B cell (primary cell): ENCODE results near the gene ENAM. TPM values are rescaled to one million over a fixed set of nuclear protein-coding genes. Genes with fewer than 3 reads are reported as not detected.

ENCODE experiments used
- ATAC-seq: fragments of 200-7000 bp; cut with Tn5 transposase; one replicate; pipeline ENCODE4 v1.10.0; 2021; ENCODE audit warnings: low read depth, mild to moderate bottlenecking, moderate number of reproducible peaks, moderate library complexity
- CTCF ChIA-PET: fragments of 350-600 bp; sonication (Branson Sonifier 250); formaldehyde crosslinking; loops from one replicate; lab custom pipeline; 2021; ENCODE audit warnings: antibody characterized with exemption, inconsistent platforms; lab: Charles Lee
- POLR2A ChIA-PET: fragments of 350-600 bp; sonication (Branson Sonifier 250); formaldehyde crosslinking; loops from one replicate; lab custom pipeline; 2021; ENCODE audit warnings: antibody characterized with exemption; lab: Charles Lee
- DNase-seq: peaks from one replicate; pipeline ENCODE4 v3.0.0; 2013
- H2AFZ ChIP-seq: 2 replicates; pipeline ENCODE4 v1.6.1; 2012; ENCODE audit warnings: mild to moderate bottlenecking, low read depth, low read length; ENCODE audit not compliant: insufficient read depth, poor library complexity, severe bottlenecking
- H3K27ac ChIP-seq, 2 donors: 1 replicate in 1 of 2; 2 replicates in 1 of 2; pipeline ENCODE4 v1.5.1; 2012 to 2013; ENCODE audit warnings: low read length in 2 of 2, mild to moderate bottlenecking in 2 of 2, moderate library complexity in 1 of 2
- H3K27me3 ChIP-seq, 4 experiments: fragments of 200-600 bp in 1 of 4; sonication (generic) in 1 of 4; replicated peaks in 1 of 4; 1 replicate in 2 of 4; 2 replicates in 2 of 4; pipeline versions ENCODE4 v1.6.1 to v1.7.0; 2013 to 2016; ENCODE audit warnings: low read length in 3 of 4, mild to moderate bottlenecking in 2 of 4, mixed read lengths in 1 of 4, moderate library complexity in 1 of 4; ENCODE audit not compliant: insufficient read depth in 4 of 4, control insufficient read depth in 3 of 4; ENCODE audit errors: control extremely low read depth in 1 of 4
- H3K36me3 ChIP-seq, 2 experiments: replicated peaks in 1 of 2; 1 replicate in 1 of 2; 2 replicates in 1 of 2; pipeline versions ENCODE4 v1.6.1 to v1.7.1; 2013; ENCODE audit warnings: low read length in 1 of 2; ENCODE audit not compliant: insufficient read depth in 2 of 2, control insufficient read depth in 1 of 2; ENCODE audit errors: control extremely low read depth in 1 of 2, extremely low read depth in 1 of 2
- H3K4me1 ChIP-seq, 2 donors: fragments of 200-600 bp in 1 of 2; sonication (generic) in 1 of 2; 1 replicate in 1 of 2; 2 replicates in 1 of 2; pipeline versions ENCODE4 v1.5.1 to v1.6.1; 2013 to 2017; ENCODE audit warnings: low read length in 2 of 2; ENCODE audit not compliant: control insufficient read depth in 2 of 2, insufficient read depth in 2 of 2
- H3K4me2 ChIP-seq: replicated peaks from 2 replicates; pipeline ENCODE3; 2012; ENCODE audit warnings: mild to moderate bottlenecking, low read depth, low read length; ENCODE audit not compliant: poor library complexity, severe bottlenecking
- H3K4me3 ChIP-seq, 5 experiments: fragments of 200-600 bp in 1 of 5; sonication (generic) in 1 of 5; 1 replicate in 3 of 5; 2 replicates in 2 of 5; pipeline versions ENCODE4 v1.5.1 to v1.7.0; 2011 to 2016; ENCODE audit warnings: low read length in 4 of 5, mild to moderate bottlenecking in 4 of 5, low read depth in 2 of 5, control low read depth in 1 of 5, moderate library complexity in 1 of 5; ENCODE audit not compliant: insufficient read depth in 1 of 5; ENCODE audit errors: control extremely low read depth in 1 of 5, extremely low read depth in 1 of 5
- H3K79me2 ChIP-seq: fragments of 200-600 bp; sonication (generic); one replicate; pipeline ENCODE4 v1.6.0; 2016; ENCODE audit warnings: low read length; ENCODE audit not compliant: control insufficient read depth, insufficient read depth
- H3K9ac ChIP-seq: fragments of 200-600 bp; sonication (generic); 2 replicates; pipeline ENCODE4 v1.6.1; 2017; ENCODE audit warnings: mild to moderate bottlenecking, low read length, moderate library complexity
- H3K9me3 ChIP-seq, 3 donors: one replicate each; pipeline versions ENCODE4 v1.6.1 to v1.7.1; 2013; ENCODE audit warnings: low read length in 2 of 3; ENCODE audit not compliant: control insufficient read depth in 2 of 3, insufficient read depth in 1 of 3; ENCODE audit errors: control extremely low read depth in 1 of 3
- H4K20me1 ChIP-seq: 2 replicates; pipeline ENCODE4 v1.6.0; 2012; ENCODE audit warnings: mild to moderate bottlenecking, low read length; ENCODE audit not compliant: insufficient read depth, control insufficient read depth, poor library complexity, severe bottlenecking
- H3K27ac Mint-ChIP-seq: one replicate; pipeline ENCODE4 v1.8.0; 2021; ENCODE audit warnings: mixed read lengths
- H3K27me3 Mint-ChIP-seq: one replicate; pipeline ENCODE4 v1.8.0; 2021; ENCODE audit warnings: mixed read lengths
- H3K4me1 Mint-ChIP-seq: one replicate; pipeline ENCODE4 v1.8.0; 2021; ENCODE audit warnings: mixed read lengths
- H3K4me3 Mint-ChIP-seq: one replicate; pipeline ENCODE4 v1.8.0; 2021; ENCODE audit warnings: mixed read lengths
- H3K9me3 Mint-ChIP-seq: one replicate; pipeline ENCODE4 v1.8.0; 2022; ENCODE audit warnings: mixed read lengths; ENCODE audit not compliant: insufficient read depth
- CTCF ChIP-seq: fragments of 200-600 bp; IDR thresholded peaks from one replicate; pipeline ENCODE4 v1.8.0; 2022; ENCODE audit warnings: antibody characterized with exemption, mild to moderate bottlenecking
- EZH2 ChIP-seq: IDR thresholded peaks from 2 replicates; pipeline ENCODE4 v1.6.1; 2012; ENCODE audit warnings: borderline replicate concordance, low read depth, mild to moderate bottlenecking, moderate library complexity, low read length; ENCODE audit not compliant: insufficient read depth, poor library complexity, severe bottlenecking
- WGBS: methylation state at CpG from one replicate; pipeline ENCODE4 v1.1.5; 2013; ENCODE audit warnings: missing lambda C conversion rate; ENCODE audit not compliant: insufficient coverage; 5-methylcytosine and 5-hydroxymethylcytosine counted together
- intact Hi-C: fragments of 100-400 bp; cut with micrococcal nuclease; formaldehyde crosslinking; loops from one replicate; pipeline ENCODE4 v1.10.0; 2022
- polyA plus RNA-seq: library from polyadenylated mRNA; depleted of rRNA; stranded (reverse); fragments of >200 nt; gene quantifications from 2 replicates; pipeline ENCODE4 v1.2.3, GENCODE V29; 2012
- total RNA-seq, 2 donors: library from RNA; stranded (reverse); fragments of 120-200 nt in 1 of 2; gene quantifications; 1 replicate in 1 of 2; 2 replicates in 1 of 2; pipeline versions ENCODE4 v1.2.3 to v1.2.4, GENCODE V29; 2013 to 2022

ENAM gene
- total and polyA plus RNA-seq, 2 donors (not counting 1 experiment from before 2014, with no cell fraction given), result not detected

DNA sequence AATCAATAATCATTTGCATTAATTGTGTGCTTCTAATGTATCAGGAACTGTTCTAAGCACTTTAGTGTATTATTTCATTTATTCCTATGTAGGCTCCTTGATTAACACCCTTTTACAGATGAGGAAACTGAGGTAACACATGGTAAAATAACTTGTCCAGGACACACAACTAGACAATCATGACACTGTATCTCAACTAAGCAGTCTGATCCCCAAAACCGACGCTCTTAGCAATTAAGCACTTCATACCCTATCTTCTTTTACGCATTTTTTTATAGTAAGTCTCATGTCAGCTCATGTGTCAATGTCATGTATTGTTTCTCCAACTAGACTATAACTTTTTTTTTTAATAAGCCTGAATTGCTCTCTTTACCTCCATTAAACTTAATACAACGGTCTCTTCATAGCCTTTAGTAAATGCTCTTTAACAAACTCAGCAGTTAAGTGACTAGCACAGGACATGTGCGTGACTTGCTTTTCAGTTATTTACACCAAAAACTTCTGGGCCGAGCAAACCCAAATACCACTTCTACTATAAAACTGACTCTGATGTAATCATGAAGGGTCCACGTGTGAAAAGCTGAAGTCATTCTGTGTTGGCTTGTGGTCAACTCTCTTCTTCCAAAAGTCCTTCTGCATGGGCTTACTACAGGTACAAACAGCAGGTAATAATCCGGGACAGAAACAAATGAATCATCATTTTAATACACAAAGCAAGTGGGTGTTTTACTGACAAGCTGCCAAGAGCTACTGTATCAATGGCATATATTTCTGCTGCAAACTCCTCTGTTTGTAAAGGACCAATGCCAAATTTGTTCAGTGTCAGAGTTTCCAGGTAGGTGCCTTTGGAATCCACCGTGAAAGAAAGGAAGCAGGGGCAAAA is 44.4 kb upstream of the ENAM start:
- no peaks in the 10 kb centered on the region for H3K27me3 ChIP-seq
- H3K27me3 Mint-ChIP-seq, result peaks cover 4% of the 10 kb centered on the region
- DNase-seq (no peak), ATAC-seq (no peak)
- no peaks in the 10 kb centered on the region for H3K79me2 ChIP-seq
- H2AFZ ChIP-seq, result no peak overlapping the region
- 78% methylated on average over 5 of the region's 9 CpGs for WGBS
- H3K36me3 ChIP-seq, result no peaks in the 10 kb centered on the region
- H3K4me3 ChIP-seq, result no peak overlapping the region
- no peak overlapping the region for H3K27ac ChIP-seq
- POLR2A ChIA-PET, result no interaction called here
- H3K9ac ChIP-seq, result no peak overlapping the region
- no peaks in the 10 kb centered on the region for H3K4me1 ChIP-seq
- H3K4me3 Mint-ChIP-seq, result no peak overlapping the region
- no peak for TF ChIP-seq EZH2
- no peak for TF ChIP-seq CTCF
- no peaks in the 10 kb centered on the region for H3K4me1 Mint-ChIP-seq
- intact Hi-C loops, result no loop called here
- H3K4me2 ChIP-seq, result no peak overlapping the region
- CTCF ChIA-PET, result no interaction called here
- H3K9me3 ChIP-seq, result no peaks in the 10 kb centered on the region
- no peaks in the 10 kb centered on the region for H3K9me3 Mint-ChIP-seq
- H3K27ac Mint-ChIP-seq, result no peak overlapping the region
- H4K20me1 ChIP-seq, result no peaks in the 10 kb centered on the region

DNA sequence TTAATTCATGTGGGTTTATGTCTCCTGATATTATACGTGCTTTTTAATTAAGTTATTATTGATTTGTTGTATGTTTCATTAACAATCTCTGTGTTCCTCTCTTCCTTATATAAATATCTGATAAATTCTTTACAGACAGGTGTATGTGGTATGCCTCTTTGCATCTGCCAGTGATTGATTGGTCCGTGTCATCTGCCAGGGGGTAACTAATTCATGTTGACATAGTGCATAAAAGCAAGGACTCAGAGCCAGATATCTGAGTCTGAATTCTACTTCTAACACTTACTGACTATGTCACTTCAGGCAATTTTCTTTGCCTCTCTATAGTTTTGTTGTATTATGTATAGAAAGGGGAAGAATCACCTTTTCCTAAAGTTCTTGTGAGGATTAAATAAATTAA is 41.7 kb upstream of the ENAM start:
- H3K27me3 Mint-ChIP-seq, result peaks cover 4% of the 10 kb centered on the region
- intact Hi-C loops, result no loop called here
- peaks cover 10% of the 10 kb centered on the region for H3K4me1 Mint-ChIP-seq
- H3K27ac Mint-ChIP-seq, result no peak overlapping the region
- ChIA-PET POLR2A (no interaction called here), CTCF (no interaction called here)
- TF ChIP-seq CTCF (no peak), EZH2 (no peak)
- H3K9ac ChIP-seq, result no peak overlapping the region
- no peak for ATAC-seq
- H3K9me3 ChIP-seq, result no peaks in the 10 kb centered on the region
- H3K36me3 ChIP-seq, result no peaks in the 10 kb centered on the region
- H2AFZ ChIP-seq, result no peak overlapping the region
- DNase-seq, result no peak
- no peaks in the 10 kb centered on the region for H3K27me3 ChIP-seq
- H3K4me1 ChIP-seq, result peaks cover 4 to 7% of the 10 kb centered on the region in 2 donors
- no peaks in the 10 kb centered on the region for H4K20me1 ChIP-seq
- no peak overlapping the region for H3K4me2 ChIP-seq
- no peak overlapping the region for H3K27ac ChIP-seq
- H3K4me3 ChIP-seq, result no peak overlapping the region
- H3K9me3 Mint-ChIP-seq, result no peaks in the 10 kb centered on the region
- WGBS, result no CpG with 5 or more reads among the region's 2 CpGs
- H3K4me3 Mint-ChIP-seq, result no peak overlapping the region
- H3K79me2 ChIP-seq, result no peaks in the 10 kb centered on the region
